ENCODE measurements around the gene QRFP.

QRFP gene

DNA sequence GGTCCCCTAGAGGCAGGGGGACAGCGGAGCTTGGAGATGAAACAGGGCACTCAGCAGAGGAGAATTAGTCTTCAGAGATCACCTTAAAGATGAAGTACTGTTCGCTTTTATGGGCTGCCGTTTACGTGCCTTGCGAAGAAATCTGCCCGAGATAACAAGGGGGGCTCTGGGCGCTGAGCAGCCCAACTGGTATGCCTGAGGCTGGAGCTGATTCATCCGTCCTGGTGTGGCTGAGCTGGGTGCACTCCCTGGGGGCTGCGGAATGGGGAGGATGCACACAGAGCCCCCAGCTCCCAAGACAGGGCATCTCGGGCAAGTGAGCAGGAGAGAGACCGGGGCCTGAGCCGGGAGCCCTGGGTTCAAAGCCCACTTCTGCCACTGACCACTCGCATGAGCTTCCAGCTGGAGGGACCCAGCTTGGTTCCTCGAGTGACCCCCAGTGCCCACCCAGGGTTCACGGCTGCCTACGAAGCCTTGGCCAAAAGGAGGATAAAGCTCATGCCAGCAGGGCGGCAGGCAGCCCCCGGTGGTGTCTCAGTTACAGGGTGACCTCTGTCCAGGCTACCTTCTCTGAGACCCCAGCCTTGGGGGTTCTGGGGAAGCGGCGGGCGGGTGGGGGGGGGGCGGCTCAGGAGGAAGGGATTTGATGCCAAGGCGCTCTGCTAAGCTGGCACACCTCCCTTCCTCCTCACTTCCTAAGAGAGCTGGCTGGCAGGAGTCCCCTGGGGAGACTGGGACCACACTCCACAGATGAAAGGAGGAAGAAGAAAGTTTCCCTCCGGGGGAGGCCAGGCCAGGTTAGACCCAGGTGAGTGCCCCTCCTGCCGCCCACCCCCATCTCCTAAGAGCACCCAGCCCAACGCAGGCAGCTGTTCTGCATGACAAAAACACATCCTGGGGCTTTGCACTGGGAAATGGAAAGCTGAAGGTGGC lies 36.8 kb upstream of the QRFP start:
- no peak for DNase-seq (ENCODE audit: low read depth in 2 of 2)

DNA sequence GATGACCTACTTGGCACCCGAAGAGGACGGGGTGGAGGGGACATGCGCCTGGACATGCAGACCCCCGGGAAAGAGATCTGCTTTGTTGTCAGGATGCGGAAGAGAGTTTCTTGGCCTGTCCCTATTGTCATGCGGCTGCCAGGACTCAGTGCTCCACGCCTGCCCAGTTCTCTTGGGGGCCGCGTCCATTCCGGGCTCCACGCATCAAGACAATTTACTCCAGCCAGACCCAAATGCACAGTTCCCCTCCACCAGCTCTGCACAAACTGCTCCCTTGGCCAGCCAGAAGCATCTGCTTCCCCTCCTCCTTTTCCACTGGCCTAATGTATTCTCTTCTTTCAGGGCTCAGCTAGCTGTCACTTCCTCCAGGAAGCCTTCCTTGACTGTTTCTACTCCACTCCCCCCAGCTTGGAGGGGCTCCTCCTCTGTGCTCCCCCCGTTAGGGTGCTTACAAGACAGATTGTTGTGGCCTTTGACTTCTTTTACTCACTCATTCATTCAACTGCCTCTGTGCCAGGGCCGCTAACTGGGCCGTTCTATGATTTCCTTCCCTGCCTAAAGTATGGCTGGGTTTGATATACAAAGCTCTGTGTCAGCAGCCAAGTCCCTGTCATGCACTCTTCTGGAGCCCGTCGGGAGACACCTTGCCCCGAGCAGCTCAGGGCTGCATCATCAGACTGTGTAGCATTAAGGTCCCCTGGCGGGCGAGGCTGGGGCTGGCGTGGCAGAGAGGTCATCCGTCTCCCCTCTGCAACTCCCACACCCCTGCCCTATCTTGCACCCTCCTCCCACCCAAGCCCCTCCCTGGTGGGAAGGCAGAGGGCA lies 35.9 kb upstream of the QRFP start:
- no peak for DNase-seq (ENCODE audit: low read depth in 2 of 2)

DNA sequence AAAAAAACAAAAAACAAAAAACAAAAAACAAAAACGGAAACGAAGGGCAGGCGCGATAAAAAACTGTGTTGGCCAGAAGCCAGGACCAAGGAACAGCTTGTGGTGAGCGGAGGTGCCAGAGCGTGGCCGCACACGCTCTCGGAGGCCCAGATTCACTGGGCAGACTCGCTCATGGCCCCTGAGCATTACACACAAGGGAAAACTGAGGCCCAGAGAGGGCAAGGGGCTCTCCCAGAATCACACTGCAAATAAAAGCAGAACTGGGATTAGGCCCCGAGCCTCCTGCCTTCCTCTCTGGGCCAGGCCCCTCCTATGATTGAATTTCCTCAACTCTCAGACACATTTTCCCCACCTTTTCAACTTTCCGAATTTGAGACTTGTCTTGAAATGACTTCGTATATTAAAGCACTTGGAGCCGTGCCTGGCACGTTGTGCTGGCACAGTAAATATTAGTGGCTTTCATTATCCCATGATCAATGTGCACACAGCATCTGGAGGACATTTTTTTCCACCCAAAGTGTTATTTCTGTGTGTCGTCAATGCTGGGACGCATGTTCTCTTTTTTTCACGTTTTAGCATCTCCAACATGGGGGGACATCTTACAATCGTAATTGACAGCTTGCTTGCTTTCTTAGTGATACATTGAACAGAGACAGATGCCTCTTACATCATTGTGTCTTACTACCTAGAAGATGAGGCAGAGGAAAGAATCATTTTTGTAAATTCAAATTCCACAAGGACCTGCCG lies 35.1 kb upstream of the QRFP start:
- no peak for DNase-seq (ENCODE audit: low read depth in 2 of 2)

- no peak for DNase-seq (ENCODE audit: low read depth in 2 of 2)
Measured at GRCh38 chr9:130930804-130931349, 34.3 kb upstream of the QRFP start.

GRCh38 chr9:130930132-130930803 lies 33.7 kb upstream of the QRFP start:
- no peak for DNase-seq (ENCODE audit: low read depth in 2 of 2)

GRCh38 chr9:130929571-130930038 lies 33.0 kb upstream of the QRFP start:
- no peak for DNase-seq (ENCODE audit: low read depth in 2 of 2)

- DNase-seq (ENCODE audit: low read depth in 2 of 2): no peak
Measured at GRCh38 chr9:130927995-130928900, 31.6 kb upstream of the QRFP start.

GRCh38 chr9:130927338-130927737 lies 30.7 kb upstream of the QRFP start:
- DNase-seq (ENCODE audit: low read depth in 2 of 2): no peak

DNA sequence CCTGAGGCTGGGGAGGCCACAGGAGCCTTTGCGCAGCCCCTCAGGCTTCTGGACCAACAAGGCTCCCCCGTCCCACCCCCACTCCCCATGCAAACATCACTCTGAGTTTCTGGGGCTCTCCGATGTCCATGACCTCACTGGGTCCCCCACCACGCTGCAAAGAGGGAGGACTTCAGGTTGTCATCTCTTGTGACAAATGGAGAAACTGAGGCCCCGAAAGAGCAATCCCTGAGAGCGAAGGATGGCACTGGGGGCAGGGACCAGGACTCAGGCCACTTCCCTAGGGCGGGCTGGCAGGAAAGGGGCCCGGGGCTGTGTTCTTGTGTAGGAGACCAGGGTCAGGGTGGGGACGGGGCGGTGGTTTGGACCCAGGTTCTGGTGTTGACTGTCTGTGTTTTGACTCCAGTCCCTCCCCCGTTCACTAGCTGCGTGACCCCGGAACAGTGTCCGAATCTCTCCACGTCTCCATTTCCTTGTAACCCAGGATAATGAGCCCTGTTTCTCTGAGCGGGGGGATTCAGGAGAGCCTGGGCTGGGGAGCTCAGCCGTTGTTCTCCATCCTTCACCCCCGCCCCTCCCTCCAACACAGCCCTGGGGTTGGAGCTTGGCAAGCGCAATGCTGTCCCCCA lies 28.6 kb upstream of the QRFP start:
- DNase-seq (ENCODE audit: low read depth in 2 of 2): no peak

DNA sequence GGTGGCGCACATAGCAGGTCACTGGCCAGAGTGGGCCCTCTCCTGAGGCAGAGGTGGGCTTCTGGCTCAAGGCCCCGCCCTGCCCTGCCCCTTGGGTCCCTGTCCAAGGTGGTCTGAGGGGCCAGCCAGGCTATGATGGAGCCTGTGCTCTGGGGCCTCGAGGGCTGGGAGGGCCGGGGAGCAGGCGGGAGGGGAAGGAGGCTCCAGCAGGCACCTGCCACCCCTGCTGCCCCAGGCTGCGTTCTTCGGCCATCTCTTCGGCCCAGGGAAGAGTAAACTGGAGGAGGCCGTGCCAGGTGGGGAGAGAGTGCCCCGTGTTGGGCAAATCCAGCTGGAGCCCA lies 27.8 kb upstream of the QRFP start:
- DNase-seq (ENCODE audit: low read depth in 2 of 2): no peak

DNA sequence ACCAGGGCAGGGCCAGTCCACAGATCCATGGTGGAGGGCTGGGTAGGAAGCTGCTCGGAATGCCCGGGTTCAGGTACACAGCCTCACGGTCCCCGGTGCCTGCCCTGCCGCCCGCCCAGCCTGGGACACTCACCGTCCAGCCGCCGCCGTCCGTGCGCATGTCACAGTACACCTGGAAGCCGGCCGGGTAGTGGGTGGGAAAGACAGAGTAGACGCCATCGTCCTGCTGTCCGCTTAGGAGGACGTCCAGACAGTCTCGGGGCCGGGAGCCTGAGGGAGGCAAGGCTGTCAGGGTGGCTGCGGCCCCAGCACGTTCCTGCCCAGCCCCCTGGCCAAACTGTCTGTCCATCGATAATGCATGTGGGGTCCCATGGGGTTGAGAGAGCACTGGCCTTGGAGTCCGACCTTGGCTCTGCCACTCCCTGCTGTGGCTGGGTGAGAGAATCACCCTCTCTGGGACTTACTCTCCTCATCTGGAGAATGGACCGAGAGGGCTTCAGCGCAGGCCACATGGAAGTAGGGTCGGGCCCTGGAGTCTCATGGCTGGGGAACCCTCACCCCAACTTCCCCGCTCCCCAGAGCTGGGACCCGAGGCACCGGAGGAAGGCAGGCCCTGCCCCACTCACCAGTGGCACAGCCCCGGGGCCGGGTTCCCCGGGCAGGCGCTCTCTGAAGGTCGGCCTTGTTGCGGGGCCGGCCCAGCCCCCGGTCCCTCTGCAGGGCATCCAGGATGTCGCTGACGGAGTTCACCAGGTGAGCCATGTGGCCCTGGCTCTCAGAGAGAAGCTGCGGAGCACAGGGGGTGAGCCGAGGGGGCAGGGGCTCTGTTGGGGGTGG lies 27.2 kb upstream of the QRFP start:
- DNase-seq (ENCODE audit: low read depth in 2 of 2): no peak

DNA sequence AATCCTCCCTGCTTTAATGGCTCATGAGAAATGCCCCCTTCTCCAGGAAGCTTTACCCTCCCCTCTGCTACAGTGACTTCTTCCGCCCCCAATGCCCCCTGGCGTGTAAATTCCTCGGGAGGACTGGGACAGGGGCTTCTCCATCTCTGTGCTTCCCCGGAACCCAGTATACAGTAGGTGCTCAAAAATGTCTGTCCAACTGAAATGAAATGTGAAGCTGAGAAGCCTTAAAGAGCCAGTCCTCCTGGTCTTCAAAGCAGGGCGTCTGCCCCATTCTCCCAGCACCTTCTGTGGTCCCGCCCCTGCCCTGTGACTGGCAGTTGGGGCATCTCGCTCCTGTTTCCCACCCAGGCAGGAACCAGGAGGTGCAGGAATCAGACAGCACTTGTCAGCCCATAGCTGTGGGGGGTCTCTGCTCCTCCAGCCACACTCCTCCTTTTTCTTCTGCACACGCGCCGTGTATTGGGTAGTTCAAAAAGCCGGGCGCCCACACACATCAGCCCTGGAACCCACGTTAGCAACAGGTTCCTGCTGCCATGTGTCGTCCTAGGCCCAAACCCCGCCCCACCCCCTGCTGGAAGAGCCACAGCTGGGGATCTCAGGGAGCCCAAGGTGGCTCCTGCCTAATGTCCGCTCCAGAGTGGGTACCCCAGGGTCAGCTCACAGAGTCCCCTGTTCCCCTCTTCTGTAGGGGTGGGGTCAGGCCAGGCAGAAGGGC lies 26.4 kb upstream of the QRFP start:
- DNase-seq (ENCODE audit: low read depth in 2 of 2): no peak

- DNase-seq (ENCODE audit: low read depth in 2 of 2): no peak
Measured at GRCh38 chr9:130921989-130922892, 25.6 kb upstream of the QRFP start.

- DNase-seq (ENCODE audit: low read depth in 2 of 2): no peak
Measured at GRCh38 chr9:130921300-130921988, 24.8 kb upstream of the QRFP start.

GRCh38 chr9:130920762-130921299 lies 24.2 kb upstream of the QRFP start:
- DNase-seq (ENCODE audit: low read depth in 2 of 2): no peak

GRCh38 chr9:130920233-130920632 lies 23.6 kb upstream of the QRFP start:
- DNase-seq (ENCODE audit: low read depth in 2 of 2): no peak

Measured in fibroblast of skin of left biceps (primary cell).